ENCODE results near the gene PLPPR2.
"Not testable (repeated sequence)": the region's sequence is repeated elsewhere in the genome, so short reads cannot be mapped to it uniquely, and the experiment has no call there.

PLPPR2 gene

GRCh38 chr19:11375143-11375948 is 20.1 kb downstream of the PLPPR2 start:
- Mint-ChIP-seq H3K27me3 (no peaks in the 10 kb centered on the region), H3K9me3 (ENCODE audit: low read depth) (no peaks in the 10 kb centered on the region), H3K4me3 (no peak overlapping the region), H3K27ac (no peak overlapping the region), H3K4me1 (ENCODE audit: low read depth) (peaks cover 37% of the 10 kb centered on the region), H3K36me3 (peaks cover 8% of the 10 kb centered on the region)

GRCh38 chr19:11377237-11377636 is 22.0 kb downstream of the PLPPR2 start:
- H3K4me3 Mint-ChIP-seq, result no peak overlapping the region
- no peaks in the 10 kb centered on the region for H3K9me3 Mint-ChIP-seq (ENCODE audit: low read depth)
- H3K4me1 Mint-ChIP-seq (ENCODE audit: low read depth), result peaks cover 49% of the 10 kb centered on the region
- H3K27me3 Mint-ChIP-seq, result peaks cover 6% of the 10 kb centered on the region
- peaks cover 5% of the 10 kb centered on the region for H3K36me3 Mint-ChIP-seq
- peak overlapping the region; percentile 86 for H3K27ac Mint-ChIP-seq

- Mint-ChIP-seq H3K27me3 (peaks cover 8% of the 10 kb centered on the region), H3K36me3 (peaks cover 5% of the 10 kb centered on the region), H3K4me3 (no peak overlapping the region), H3K27ac (no peak overlapping the region), H3K9me3 (ENCODE audit: low read depth) (no peaks in the 10 kb centered on the region), H3K4me1 (ENCODE audit: low read depth) (peaks cover 51% of the 10 kb centered on the region)
These were observed 22.5 kb downstream of the PLPPR2 start for GRCh38 chr19:11377756-11378155.

- Mint-ChIP-seq H3K4me3 (peak overlapping the region; percentile 20), H3K4me1 (ENCODE audit: low read depth) (peaks cover 49% of the 10 kb centered on the region)
These were observed 23.3 kb downstream of the PLPPR2 start for GRCh38 chr19:11378319-11379189.

GRCh38 chr19:11379269-11379845 is 24.1 kb downstream of the PLPPR2 start:
- not testable (repeated sequence) for H3K9me3 Mint-ChIP-seq (ENCODE audit: low read depth); H3K4me3 Mint-ChIP-seq; H3K36me3 Mint-ChIP-seq; H3K27me3 Mint-ChIP-seq; H3K27ac Mint-ChIP-seq
- peaks cover 49% of the 10 kb centered on the region for H3K4me1 Mint-ChIP-seq (ENCODE audit: low read depth)

More at GRCh38 chr19:11378319-11379189, 23.3 kb downstream of the PLPPR2 start:
- peaks cover 5% of the 10 kb centered on the region for H3K36me3 Mint-ChIP-seq
- no peaks in the 10 kb centered on the region for H3K9me3 Mint-ChIP-seq (ENCODE audit: low read depth)
- peaks cover 9% of the 10 kb centered on the region for H3K27me3 Mint-ChIP-seq
- H3K27ac Mint-ChIP-seq, result no peak overlapping the region

GRCh38 chr19:11379857-11380350 is 24.7 kb downstream of the PLPPR2 start:
- Mint-ChIP-seq H3K9me3 (ENCODE audit: low read depth) (no peaks in the 10 kb centered on the region), H3K36me3 (peaks cover 5% of the 10 kb centered on the region), H3K27me3 (peaks cover 9% of the 10 kb centered on the region), H3K4me1 (ENCODE audit: low read depth) (peaks cover 49% of the 10 kb centered on the region), H3K4me3 (peak overlapping the region; percentile 97), H3K27ac (peak overlapping the region; percentile 99)

GRCh38 chr19:11380653-11381537 is 25.7 kb downstream of the PLPPR2 start:
- Mint-ChIP-seq H3K36me3 (peaks cover 5% of the 10 kb centered on the region), H3K4me1 (ENCODE audit: low read depth) (peaks cover 44% of the 10 kb centered on the region), H3K27ac (peak overlapping the region; percentile 99), H3K4me3 (peak overlapping the region; percentile 97), H3K9me3 (ENCODE audit: low read depth) (no peaks in the 10 kb centered on the region), H3K27me3 (peaks cover 9% of the 10 kb centered on the region)

- no peaks in the 10 kb centered on the region for H3K9me3 Mint-ChIP-seq (ENCODE audit: low read depth)
These were observed 27.9 kb downstream of the PLPPR2 start for GRCh38 chr19:11382898-11383705.

GRCh38 chr19:11383706-11384048 is 28.4 kb downstream of the PLPPR2 start:
- peaks cover 31% of the 10 kb centered on the region for H3K4me1 Mint-ChIP-seq (ENCODE audit: low read depth)
- H3K36me3 Mint-ChIP-seq, result no peaks in the 10 kb centered on the region
- H3K27me3 Mint-ChIP-seq, result peaks cover 9% of the 10 kb centered on the region
- H3K27ac Mint-ChIP-seq, result no peak overlapping the region
- H3K4me3 Mint-ChIP-seq, result no peak overlapping the region
- no peaks in the 10 kb centered on the region for H3K9me3 Mint-ChIP-seq (ENCODE audit: low read depth)

More at GRCh38 chr19:11382898-11383705, 27.9 kb downstream of the PLPPR2 start:
- Mint-ChIP-seq H3K27me3 (peaks cover 9% of the 10 kb centered on the region), H3K4me1 (ENCODE audit: low read depth) (peaks cover 35% of the 10 kb centered on the region), H3K36me3 (no peaks in the 10 kb centered on the region), H3K27ac (no peak overlapping the region), H3K4me3 (peak overlapping the region; percentile 66)

- peaks cover 9% of the 10 kb centered on the region for H3K27me3 Mint-ChIP-seq
- no peak overlapping the region for H3K4me3 Mint-ChIP-seq
- peaks cover 30% of the 10 kb centered on the region for H3K4me1 Mint-ChIP-seq (ENCODE audit: low read depth)
- no peak overlapping the region for H3K27ac Mint-ChIP-seq
- no peaks in the 10 kb centered on the region for H3K9me3 Mint-ChIP-seq (ENCODE audit: low read depth)
- H3K36me3 Mint-ChIP-seq, result no peaks in the 10 kb centered on the region
These were observed 29.5 kb downstream of the PLPPR2 start for GRCh38 chr19:11384778-11385129.

GRCh38 chr19:11387162-11388034 is 32.2 kb downstream of the PLPPR2 start:
- peaks cover 2% of the 10 kb centered on the region for H3K27me3 Mint-ChIP-seq
- H3K36me3 Mint-ChIP-seq, result no peaks in the 10 kb centered on the region
- peaks cover 9% of the 10 kb centered on the region for H3K4me1 Mint-ChIP-seq (ENCODE audit: low read depth)
- no peak overlapping the region for H3K4me3 Mint-ChIP-seq
- no peaks in the 10 kb centered on the region for H3K9me3 Mint-ChIP-seq (ENCODE audit: low read depth)
- no peak overlapping the region for H3K27ac Mint-ChIP-seq

GRCh38 chr19:11390359-11390758 is 35.1 kb downstream of the PLPPR2 start:
- H3K4me1 Mint-ChIP-seq (ENCODE audit: low read depth), result peaks cover 5% of the 10 kb centered on the region
- no peaks in the 10 kb centered on the region for H3K36me3 Mint-ChIP-seq
- peaks cover 4% of the 10 kb centered on the region for H3K27me3 Mint-ChIP-seq
- no peak overlapping the region for H3K4me3 Mint-ChIP-seq
- no peaks in the 10 kb centered on the region for H3K9me3 Mint-ChIP-seq (ENCODE audit: low read depth)
- H3K27ac Mint-ChIP-seq, result no peak overlapping the region

Measured in activated naive CD8-positive, alpha-beta T cell (primary cell).